HG03066 (cell line): Measurements from ENCODE around the gene NPHP4.
A peak's percentile ranks its signal among the peaks of the same experiment; 100 is the strongest.

Experiments used
- ATAC-seq: cut with Tn5 transposase; IDR thresholded peaks from one replicate; pipeline ENCODE4 v1.9.1; 2021; ENCODE audit warnings: low read depth; ENCODE audit not compliant: unreplicated experiment

NPHP4 gene

DNA sequence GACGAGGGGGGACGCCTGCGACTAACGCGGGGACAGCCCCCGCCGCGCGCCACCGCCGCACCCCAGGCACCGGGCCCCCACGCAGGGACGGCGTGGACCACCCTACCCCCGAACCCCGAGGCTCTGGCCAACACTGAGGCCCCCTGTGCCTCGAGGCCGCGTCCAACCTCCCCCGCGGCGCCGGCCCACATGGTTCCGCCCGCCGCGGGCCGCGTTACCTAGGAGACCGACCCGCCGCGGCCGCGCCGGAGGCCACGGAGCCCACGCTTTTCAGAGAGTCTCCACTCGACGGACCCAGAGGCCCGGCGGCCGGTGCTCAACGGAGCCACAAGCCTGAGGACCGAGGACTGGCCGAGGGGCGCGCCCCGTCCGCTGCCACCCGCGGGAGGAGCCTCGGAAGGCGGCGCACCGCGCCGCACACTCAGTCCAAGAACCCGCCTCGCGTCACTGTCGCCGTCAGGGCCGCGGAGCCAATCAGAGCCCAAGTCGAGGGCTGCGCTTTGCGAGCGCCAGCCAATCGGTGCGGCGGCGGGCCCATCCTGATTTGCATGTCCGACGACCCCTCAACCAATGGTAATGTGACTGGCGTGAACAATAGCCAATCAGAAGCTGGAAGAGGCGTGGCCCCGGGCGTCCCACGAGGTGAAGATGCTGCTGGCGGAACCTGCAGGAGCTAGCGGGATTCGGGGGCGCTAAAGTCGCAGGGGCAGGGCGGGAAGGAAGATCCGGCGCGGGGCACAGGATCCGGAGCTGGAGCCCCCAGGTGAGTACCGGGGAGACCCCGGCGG lies at the start of gene NPHP4:
Gene NPHP4 (minus strand): TSS at position 400 of the 788 bp plus-strand sequence. CDS start 6,136 bp downstream, outside the sequence.
- peak; percentile 90 for ATAC-seq

DNA sequence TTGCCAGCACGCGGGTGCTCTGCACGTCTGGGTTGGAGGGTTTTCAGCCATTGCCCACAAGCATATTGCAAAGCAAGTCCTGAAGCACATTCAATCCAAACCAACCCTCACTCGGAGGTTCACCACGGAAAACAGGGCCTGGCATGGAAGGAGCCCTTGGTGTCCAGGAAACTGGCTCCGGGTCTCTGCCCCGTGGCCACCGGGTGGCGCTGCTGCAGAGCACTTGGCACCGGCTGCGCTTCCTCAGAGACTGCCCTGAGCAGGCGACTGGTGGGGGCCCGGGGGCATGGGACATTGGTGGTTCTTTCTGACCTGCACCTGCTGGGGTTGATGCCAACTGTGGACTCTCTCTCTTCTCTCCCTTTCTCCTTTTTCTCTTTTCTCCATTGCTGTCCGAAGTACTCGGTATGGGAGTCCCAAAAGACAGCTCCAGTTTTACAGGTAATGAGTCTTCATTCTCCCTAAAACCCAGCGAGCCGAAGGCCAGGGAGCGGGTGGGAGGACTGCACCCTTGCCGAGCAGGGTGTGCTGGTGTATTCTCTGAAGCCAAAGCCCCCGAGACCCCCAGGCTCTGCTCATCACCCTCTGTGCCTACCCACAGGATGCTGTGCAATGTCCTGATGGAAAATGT lies 49.3 kb upstream of the NPHP4 start:
- ATAC-seq: no peak

- ATAC-seq: no peak
These were observed 48.7 kb upstream of the NPHP4 start for GRCh38 chr1:6040861-6041415.

GRCh38 chr1:6040444-6040843 lies 48.2 kb upstream of the NPHP4 start:
- ATAC-seq: no peak

DNA sequence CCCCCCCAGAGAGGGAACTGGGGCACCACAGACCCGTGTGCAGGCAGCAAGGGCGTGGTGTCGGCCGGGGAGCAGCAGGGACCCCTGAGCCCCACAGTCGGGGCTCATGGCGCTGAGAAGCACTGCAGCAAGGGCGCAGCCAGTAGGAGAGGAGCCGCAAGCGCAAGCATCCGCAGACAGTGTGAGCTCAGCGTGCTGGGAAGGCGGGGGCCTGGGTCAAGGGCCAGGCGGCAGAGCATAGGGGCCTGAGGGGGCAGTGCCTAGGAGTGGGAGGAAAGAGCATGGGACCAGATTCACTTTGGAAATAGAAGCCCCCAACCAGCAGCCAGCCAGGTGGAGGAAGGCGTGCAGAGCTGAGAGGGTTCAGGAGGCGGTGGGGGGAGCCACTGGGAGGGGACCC lies 46.8 kb upstream of the NPHP4 start:
- no peak for ATAC-seq

- ATAC-seq: no peak
These were observed 46.4 kb upstream of the NPHP4 start for GRCh38 chr1:6038603-6039002.

DNA sequence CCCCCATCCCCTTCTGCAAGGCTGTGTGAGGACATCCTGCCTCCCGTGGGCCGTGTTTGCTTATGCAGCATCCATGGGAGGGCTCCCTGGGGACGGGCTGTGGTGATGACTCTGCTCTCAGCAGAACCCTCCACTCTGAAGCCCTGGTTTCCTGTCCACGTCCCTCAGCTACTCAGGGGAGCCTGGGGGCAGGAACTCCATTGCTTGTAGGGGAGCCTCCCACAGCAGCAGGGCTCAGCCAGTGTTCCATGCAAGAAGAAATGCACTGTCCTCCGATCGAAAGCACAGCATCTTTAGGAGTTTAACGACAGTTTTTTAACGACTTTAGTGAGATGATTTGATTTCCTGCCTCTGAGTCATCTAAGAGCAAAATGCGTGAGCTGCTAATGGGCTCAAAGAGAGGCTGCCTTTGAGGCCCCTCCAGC lies 45.1 kb upstream of the NPHP4 start:
- ATAC-seq: peak; percentile 67

- no peak for ATAC-seq
These were observed 43.5 kb upstream of the NPHP4 start for GRCh38 chr1:6035719-6036118.

DNA sequence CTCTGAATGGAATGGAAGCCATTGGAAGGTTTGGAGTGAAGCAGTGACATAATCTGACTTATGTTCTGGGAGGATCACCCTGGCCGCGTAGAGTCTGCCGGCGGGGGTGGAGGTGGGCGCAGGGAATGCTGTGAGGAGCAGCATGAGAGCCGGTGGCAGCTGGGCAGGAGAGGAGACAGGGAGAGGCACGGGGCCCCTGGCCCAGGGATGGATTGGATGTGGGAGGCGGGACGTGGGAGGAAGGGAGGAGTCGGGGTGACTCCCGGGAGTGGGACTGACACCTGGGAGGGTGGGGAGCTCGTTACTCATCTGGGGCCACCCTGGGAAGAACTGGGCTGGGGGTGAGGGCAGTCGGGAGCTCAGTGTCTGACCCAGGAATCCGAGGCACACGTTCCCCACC lies 43.1 kb upstream of the NPHP4 start:
- no peak for ATAC-seq

DNA sequence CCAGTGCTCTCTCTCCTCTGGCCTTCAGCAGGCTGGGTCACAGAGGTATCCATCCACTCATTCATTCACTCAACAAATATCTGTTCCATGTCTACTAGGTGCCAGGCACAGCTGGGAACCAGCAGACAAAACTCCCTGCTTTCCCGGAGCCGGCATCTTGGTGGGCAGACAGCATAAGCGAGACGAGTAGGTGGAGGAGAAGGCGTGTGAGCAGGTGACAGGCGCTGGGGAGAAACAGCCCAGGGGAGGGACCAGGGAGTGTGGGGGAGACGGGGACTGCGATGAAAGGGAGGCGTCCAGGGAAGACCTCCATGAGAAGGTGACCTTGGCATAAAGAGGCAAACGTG lies 42.5 kb upstream of the NPHP4 start:
- no peak for ATAC-seq

DNA sequence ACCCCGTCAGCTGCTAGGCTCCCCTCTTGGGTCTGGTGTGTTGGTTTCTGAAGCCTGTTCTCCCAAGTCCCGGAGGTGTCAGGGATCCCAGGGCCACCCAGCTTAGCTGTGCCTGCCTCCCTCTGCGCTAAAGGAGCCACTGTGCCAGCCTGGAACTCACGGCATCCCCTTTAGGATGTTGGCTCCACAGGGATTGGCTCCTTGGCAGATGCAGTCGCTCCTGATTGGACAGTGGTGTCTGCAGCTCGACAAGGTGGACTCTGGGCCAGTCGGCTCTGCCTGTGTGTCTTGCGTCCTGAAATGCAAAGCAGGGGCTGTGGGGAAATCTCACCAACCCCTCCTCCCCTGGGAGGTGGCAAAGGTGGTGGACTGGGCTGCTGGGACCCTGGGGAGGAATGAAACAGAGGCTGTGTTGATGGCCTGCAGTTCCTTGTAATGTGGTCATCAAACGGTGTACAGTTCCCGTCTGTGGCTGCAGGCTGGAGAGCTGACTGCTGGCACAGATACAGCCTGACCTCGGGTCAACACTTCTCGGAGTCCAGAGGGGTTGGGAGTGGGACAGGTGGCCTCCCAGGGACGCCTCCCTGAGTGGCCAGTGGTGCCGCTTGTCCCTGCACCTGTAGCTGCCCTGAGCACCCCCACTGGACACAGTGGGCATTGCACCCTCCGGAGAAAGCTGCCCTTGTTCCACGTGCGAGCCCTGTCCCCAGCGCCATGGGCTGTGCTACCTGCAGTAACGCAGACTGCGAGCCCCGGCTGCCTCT lies 41.9 kb upstream of the NPHP4 start:
- ATAC-seq: no peak

GRCh38 chr1:6033124-6033523 lies 40.9 kb upstream of the NPHP4 start:
- no peak for ATAC-seq

DNA sequence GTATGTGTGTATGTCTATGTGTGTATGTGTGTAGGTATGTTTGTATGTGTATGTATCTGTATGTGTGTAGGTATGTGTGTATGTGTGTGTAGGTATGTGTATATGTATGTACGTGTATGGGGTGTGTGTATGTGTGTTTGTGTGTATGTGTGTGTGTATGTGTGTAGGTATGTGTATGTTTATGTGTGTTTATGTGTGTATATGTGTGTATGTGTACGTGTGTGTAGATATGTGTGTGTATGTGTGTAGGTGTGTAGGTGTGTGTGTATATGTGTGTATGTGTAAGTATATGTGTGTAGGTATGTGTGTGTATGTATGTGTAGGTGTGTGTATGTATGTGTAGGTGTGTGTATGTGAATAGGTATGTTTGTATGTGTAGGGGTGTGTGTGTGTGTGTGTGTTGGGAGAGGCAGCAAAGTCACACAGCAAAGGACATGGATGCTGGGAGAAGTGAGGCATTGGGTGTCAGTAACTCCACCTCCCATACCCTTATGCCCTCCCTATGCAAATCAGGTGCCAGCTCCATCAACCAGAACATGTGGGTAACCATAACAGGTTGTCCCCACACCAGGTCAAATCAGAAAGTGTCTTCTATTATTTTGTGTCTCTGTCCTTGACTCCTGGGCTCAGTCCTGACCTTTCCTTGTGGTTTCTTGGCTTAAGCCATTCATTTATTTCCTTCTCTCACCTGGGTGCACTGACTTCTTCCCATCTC lies 38.5 kb upstream of the NPHP4 start:
- ATAC-seq: no peak

- no peak for ATAC-seq
These were observed 37.9 kb upstream of the NPHP4 start for GRCh38 chr1:6030132-6030531.

DNA sequence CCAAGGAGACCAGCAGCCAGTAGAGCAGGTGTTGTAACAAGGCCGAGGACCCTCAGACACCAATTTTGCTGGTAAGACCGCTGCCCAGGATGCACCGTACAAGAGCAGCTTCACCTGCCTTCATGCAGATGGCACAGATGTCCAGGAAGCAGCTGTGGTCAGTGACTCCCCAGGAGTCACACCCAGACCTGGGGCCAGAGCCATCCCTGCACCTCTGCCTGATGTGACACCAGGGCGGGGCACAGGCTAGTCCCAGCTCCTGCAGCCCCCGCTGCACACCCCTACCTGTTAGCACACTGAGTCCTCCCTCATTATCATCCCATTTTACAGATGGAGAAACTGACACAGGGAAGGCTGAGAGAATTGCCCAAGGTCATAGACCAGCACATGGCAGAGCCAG lies 37.1 kb upstream of the NPHP4 start:
- no peak for ATAC-seq

DNA sequence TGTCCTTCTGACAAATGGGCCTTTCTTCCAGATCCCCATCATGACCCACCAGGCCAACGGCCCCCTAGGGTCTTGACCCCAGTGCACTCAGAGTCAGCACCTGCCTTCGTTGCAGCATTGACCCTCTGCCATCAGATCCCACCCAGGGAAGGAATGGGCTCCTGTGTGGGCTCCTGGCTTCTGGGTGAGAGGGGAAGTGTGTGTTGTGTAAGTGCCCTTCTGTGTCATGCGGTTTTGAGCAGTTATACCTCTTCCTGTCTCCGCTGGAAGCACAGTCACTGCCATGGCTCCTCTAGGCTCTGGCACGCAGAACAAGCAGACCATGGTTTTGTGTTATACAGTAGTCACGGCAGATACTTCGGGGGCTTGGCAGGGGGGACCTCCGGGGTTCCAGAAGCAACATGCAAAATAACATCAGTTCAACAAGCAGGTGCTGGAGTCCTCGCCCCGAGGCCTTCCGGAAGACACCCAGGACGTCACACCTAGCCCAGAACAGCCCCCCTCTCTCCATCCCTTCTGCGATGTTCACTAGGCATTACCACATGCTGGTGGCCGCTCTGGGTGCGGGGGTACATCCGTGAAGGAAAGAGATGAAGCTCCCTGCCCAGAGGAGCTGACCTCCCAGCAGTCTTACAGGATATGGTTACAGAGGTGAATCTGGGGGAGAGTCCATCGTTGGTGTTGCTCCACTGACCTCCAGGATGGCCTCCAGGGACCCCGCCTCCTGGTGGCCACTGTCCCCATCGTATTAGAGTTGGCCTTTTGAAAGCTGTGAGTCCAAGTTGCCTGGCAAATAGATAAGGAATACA lies 36.0 kb upstream of the NPHP4 start:
- ATAC-seq: peak; percentile 28

DNA sequence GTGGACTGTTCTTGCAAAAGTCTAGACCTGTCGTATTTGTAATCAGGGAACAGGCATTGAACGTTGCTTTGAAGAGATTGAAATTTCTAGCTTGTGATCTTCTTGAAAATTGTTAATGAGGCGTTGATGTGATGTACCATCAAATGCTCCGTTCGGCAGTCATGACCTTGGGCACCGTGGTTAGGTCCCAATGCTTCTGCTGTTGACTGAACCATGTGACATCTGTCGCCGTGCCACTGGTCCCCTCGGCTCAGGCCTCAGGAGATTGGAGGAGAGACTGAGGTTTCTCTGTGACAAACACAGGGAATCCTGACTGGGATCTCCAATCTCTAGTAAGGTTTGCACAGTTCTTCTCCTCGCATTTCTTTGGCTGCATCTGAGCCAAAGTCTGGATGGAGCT lies 35.4 kb upstream of the NPHP4 start:
- ATAC-seq: no peak

DNA sequence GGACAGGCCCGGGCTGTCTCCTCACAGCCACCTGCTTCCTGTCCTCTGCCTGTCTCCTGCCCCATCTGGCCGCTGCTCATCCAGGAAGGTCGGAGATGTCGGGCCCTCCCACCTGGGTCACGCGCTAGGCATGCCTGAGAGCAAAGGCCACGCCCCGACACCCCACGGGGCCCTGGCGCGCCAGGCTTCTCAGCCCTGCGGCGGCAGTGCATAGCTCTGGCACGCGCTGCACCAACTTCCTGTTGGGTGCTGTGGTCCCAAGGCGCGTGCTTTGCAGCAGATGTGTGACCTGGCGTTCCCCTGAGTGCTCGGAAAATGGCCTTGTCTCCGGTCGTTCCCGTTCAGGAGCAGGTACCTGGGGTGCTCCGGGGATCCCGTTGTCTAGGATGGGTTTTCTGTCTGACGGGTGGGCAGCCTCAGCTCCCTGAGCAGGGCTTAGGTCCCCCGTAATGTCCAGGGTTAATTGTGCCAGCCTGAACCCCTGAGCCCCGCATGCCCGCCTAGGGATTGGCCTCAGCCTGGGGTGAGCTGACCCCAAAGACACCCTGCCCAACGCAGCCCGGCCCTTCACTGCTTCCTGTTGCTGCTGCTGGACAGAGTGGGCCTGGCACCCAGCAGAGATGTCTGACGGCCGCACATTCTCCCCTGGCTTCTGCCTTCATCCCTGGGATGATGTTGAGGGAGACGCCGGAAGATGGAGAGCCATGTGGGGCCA lies 34.0 kb upstream of the NPHP4 start:
- ATAC-seq: peak; percentile 72
